Right atrium auricular region (tissue), 2 donors: ENCODE results near the gene ADGRD1. TPM values are rescaled to one million over a fixed set of nuclear protein-coding genes. Genes with fewer than 3 reads are reported as not detected.

Experiments used
- DNase-seq: peaks from one replicate; pipeline ENCODE4 v3.0.0-alpha.2; 2019; ENCODE audit warnings: low spot score
- H3K27ac ChIP-seq, 2 donors: fragments of 200-600 bp; sonication (generic); 1 replicate in 1 of 2; 2 replicates in 1 of 2; pipeline ENCODE4 v1.5.1; 2016 to 2019
- H3K27me3 ChIP-seq, 2 donors: fragments of 200-600 bp; sonication (generic); one replicate each; pipeline versions ENCODE4 v1.5.1 to v1.6.0; 2017 to 2019
- H3K36me3 ChIP-seq: fragments of 200-600 bp; sonication (generic); one replicate; pipeline ENCODE4 v1.5.1; 2016
- H3K4me1 ChIP-seq, 2 donors: fragments of 200-600 bp; sonication (generic); one replicate each; pipeline versions ENCODE4 v1.5.1 to v1.6.0; 2017 to 2019
- H3K4me3 ChIP-seq, 2 donors: fragments of 200-600 bp; sonication (generic); 1 replicate in 1 of 2; 2 replicates in 1 of 2; pipeline ENCODE4 v1.5.1; 2017 to 2019; ENCODE audit warnings: mild to moderate bottlenecking in 1 of 2, moderate library complexity in 1 of 2
- H3K9me3 ChIP-seq, 2 donors: fragments of 200-600 bp; sonication (generic); one replicate each; pipeline ENCODE4 v1.5.1; 2019
- total RNA-seq, 2 donors: library from RNA; depleted of rRNA; stranded (reverse); fragments of >200 nt; gene quantifications; one replicate each; pipeline ENCODE4 v1.1.0, GENCODE V29; 2016
- TF ChIP-seq, protein P1 (sequence below), 2 donors: fragments of 200-600 bp; sonication (generic); IDR thresholded peaks; one replicate each; pipeline ENCODE4 v1.5.1; 2019; ENCODE audit warnings: antibody characterized with exemption in 2 of 2

ADGRD1 gene
- total RNA-seq, 2 donors from 2014 or later = 120 to 168 TPM

DNA sequence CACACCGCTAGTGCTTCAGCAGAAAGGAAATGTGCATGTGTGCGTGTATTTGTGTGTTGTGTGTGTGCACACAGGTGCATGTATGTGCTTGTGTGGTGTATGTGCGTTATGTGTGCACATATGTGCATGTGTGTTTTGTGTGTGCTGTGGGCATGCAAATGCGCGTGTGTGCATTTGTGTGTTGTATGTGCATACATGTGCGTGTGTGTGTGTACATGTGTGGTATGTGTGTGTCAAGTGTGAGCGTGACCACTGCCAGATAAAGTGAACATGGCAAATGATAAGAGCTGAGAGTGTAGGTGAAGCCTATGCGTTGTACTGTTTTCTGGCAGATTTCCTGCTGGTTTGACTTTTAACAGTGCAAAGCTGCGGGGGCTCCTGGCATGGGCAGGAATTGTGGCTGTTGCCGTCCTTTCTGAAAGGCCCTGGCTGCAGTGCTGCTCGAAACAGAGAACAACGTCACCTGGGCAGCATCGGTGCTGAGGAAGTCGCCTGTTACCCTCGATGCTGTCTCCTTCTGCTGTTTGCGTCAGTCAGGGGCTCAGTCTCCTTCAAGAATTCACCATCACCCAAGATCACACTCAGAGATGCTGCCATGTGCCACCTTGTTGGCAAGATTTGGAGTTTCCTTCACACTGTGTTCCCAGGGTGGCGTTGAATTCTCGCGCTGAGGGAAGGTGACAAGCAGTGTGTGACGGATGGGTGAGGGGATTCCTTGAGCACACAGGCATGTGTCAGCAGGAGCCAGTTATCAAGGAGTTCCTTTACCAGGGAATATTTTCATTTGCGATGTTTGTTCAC lies 56.1 kb downstream of the ADGRD1 start:
- H3K27ac ChIP-seq = peak overlapping the region; percentile 47 to 55
- peaks cover 92% of the 10 kb centered on the region for H3K36me3 ChIP-seq
- TF ChIP-seq, protein P1, sequence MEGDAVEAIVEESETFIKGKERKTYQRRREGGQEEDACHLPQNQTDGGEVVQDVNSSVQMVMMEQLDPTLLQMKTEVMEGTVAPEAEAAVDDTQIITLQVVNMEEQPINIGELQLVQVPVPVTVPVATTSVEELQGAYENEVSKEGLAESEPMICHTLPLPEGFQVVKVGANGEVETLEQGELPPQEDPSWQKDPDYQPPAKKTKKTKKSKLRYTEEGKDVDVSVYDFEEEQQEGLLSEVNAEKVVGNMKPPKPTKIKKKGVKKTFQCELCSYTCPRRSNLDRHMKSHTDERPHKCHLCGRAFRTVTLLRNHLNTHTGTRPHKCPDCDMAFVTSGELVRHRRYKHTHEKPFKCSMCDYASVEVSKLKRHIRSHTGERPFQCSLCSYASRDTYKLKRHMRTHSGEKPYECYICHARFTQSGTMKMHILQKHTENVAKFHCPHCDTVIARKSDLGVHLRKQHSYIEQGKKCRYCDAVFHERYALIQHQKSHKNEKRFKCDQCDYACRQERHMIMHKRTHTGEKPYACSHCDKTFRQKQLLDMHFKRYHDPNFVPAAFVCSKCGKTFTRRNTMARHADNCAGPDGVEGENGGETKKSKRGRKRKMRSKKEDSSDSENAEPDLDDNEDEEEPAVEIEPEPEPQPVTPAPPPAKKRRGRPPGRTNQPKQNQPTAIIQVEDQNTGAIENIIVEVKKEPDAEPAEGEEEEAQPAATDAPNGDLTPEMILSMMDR (IDR thresholded peaks at IDR 0.05) = no peak
- no peak for DNase-seq
- H3K27me3 ChIP-seq = no peaks in the 10 kb centered on the region
- H3K4me3 ChIP-seq = no peak overlapping the region
- H3K9me3 ChIP-seq = no peaks in the 10 kb centered on the region
- peaks cover 0 to 27% of the 10 kb centered on the region in 2 donors for H3K4me1 ChIP-seq

DNA sequence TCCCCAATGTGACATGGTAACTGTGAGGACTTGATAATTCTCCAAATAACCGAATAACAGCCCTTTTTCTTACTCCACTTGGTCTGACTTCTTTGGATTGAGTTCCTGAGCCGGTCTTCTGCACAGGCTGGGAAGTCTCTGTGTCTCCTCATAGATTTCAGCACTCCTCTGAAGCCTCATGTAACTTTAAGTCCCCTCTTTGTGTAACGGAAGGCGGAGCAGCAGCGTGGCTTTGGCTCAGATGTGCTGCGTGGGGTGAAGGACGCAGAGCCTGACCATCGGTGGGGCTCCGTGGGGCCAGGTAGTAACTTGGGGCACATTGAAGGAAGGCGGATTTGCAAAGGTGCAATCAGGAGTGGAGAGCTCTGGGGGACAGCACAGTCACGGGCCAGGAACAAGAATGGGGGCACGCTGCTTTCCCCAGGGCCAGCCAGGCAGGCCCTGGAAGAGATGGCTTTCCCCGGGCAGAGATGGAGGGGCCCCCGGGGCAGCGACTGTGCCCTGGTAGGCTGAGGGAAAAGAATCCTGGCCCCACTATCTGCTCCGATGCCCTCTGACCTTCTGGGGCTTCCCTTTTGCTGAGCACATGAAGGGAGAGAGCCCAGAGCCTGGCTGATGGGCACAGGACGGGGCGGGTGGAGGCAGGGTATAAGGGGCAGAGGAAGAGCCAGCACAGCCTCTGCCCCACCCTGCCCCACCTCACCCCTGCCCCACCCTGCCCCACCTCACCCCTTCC lies 56.9 kb downstream of the ADGRD1 start:
- Histone ChIP-seq H3K9me3 (no peaks in the 10 kb centered on the region), H3K4me3 (no peak overlapping the region), H3K4me1 (peaks cover 0 to 28% of the 10 kb centered on the region in 2 donors), H3K36me3 (peaks cover 91% of the 10 kb centered on the region), H3K27ac (peak overlapping the region; percentile 47 to 55), H3K27me3 (no peaks in the 10 kb centered on the region)
- no peak for DNase-seq
- TF ChIP-seq, protein P1 (IDR thresholded peaks at IDR 0.05) = no peak

DNA sequence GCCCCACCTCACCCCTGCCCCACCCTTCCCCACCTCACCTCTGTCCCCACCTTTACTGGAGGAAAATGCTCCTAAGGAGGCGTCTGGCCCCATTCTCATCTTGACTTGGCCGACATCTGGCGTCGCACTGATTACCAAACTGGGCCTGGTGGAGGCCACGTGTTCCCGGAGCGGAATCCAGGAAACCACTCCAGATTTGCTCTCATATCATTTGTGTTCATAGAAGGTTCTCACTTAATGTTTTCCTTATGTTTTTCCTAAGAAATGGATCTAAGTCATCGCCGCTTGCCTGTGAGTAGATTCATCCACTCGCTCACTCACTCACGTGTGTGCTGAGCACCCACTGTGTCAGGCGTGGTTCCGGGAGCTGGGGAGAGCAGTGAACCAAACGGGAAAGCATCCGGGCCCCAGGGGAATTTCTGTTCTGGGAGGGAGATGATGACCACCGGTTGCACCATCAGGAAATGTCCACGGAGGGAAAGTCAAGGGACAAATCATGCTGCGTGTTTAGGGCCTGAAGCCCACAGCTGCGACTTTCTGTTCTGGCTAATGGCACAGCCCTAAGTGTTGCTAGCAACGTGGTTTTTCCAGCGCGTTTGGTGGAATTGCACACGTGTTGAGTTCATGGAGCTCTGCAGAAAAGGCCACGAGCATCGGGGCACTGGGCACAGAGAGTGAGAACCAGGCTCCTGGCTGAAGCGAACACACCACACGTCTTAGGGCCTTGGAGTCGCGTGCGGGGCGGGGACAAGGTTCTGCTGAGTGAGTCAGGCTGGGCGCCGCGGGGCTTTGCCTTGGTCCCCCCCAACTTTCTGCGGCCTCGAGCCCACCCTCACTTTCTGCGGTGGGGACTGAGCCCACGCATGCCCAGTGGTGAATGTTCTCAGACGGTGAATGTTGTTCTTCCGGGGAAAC lies 57.7 kb downstream of the ADGRD1 start:
- no peaks in the 10 kb centered on the region for H3K9me3 ChIP-seq
- H3K4me1 ChIP-seq = peaks cover 0 to 29% of the 10 kb centered on the region in 2 donors
- peaks cover 91% of the 10 kb centered on the region for H3K36me3 ChIP-seq
- peak; percentile 78 for DNase-seq
- H3K4me3 ChIP-seq = no peak overlapping the region
- TF ChIP-seq, protein P1 (IDR thresholded peaks at IDR 0.05) = no peak
- peak overlapping the region; percentile 47 to 55 for H3K27ac ChIP-seq
- no peaks in the 10 kb centered on the region for H3K27me3 ChIP-seq

DNA sequence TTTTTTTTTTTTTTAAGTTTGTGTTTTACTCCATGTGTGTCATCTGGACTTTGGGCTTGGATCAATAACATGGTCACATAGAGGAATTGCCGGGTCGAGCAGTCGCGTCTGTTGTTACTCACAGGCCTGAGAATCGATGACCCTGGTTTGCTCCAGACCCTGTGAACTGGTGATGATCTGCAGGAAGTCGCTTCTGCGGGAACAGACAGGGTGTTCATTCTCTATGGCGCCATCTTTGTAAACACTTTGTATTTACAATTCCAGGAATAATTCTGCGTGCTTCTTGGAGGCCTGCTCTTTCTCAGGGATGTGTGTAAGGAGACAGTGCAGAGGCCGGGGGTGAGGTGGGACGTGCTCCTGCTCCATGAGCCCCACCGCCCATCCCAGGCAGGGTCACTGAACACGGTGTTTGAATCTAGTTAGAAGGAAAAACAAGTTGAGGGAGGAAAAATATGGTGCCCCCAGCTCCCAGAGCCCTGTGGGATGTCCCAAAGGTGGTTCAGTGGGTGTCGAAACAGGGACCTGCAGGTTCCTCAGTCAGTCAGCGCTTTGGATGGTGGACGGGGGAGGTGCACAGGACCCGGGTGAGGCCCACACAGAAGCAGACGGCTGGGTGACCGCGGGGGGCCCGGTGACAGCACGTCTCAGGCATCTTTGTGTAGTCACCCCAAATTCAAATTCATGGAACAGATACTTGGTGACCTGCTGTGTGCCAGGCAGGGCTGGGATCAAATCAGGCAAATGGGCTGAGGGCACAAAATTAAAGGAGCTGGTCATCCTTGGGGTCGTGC lies 58.8 kb downstream of the ADGRD1 start:
- H3K4me1 ChIP-seq = peaks cover 0 to 18% of the 10 kb centered on the region in 2 donors
- H3K27ac ChIP-seq = peak overlapping the region in 1 of 2 donors; percentile 22
- peaks cover 84% of the 10 kb centered on the region for H3K36me3 ChIP-seq
- no peak overlapping the region for H3K4me3 ChIP-seq
- no peaks in the 10 kb centered on the region for H3K9me3 ChIP-seq
- TF ChIP-seq, protein P1 (IDR thresholded peaks at IDR 0.05) = no peak
- H3K27me3 ChIP-seq = no peaks in the 10 kb centered on the region
- DNase-seq = no peak

DNA sequence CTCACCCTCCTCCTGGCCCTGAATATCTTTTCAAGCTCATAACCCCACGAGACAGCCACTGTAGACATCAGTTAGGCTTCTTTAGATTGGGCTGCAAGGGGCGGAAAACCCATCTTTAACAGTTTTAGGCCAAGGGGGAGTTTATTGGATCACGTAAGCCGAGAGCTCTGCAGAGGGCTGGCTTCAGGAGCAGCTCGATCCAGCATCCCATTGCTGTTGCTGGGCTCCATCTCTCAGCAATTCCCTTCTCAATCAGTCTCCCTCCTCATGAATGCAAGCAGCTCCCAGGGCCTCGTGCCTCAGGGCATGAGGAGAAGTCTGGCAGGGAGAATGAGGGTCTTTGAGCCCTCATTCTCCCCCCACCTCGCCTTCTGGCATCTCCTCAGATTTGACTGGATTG lies 59.4 kb downstream of the ADGRD1 start:
- TF ChIP-seq, protein P1 (IDR thresholded peaks at IDR 0.05) = no peak
- Histone ChIP-seq H3K36me3 (peaks cover 84% of the 10 kb centered on the region), H3K4me3 (no peak overlapping the region), H3K27me3 (no peaks in the 10 kb centered on the region), H3K27ac (peak overlapping the region in 1 of 2 donors; percentile 22), H3K9me3 (no peaks in the 10 kb centered on the region), H3K4me1 (peaks cover 0 to 13% of the 10 kb centered on the region in 2 donors)
- no peak for DNase-seq
